ENCODE measurements around the gene ZFP64. TPM values are rescaled to one million over a fixed set of nuclear protein-coding genes. Genes with fewer than 3 reads are reported as not detected.
A peak's percentile ranks its signal among the peaks of the same experiment; 100 is the strongest.
"Not testable (repeated sequence)": the region's sequence is repeated elsewhere in the genome, so short reads cannot be mapped to it uniquely, and the experiment has no call there.

ZFP64 gene
- polyA plus RNA-seq, 3 donors = 19.2 to 25.2 (median 21.1) TPM

DNA sequence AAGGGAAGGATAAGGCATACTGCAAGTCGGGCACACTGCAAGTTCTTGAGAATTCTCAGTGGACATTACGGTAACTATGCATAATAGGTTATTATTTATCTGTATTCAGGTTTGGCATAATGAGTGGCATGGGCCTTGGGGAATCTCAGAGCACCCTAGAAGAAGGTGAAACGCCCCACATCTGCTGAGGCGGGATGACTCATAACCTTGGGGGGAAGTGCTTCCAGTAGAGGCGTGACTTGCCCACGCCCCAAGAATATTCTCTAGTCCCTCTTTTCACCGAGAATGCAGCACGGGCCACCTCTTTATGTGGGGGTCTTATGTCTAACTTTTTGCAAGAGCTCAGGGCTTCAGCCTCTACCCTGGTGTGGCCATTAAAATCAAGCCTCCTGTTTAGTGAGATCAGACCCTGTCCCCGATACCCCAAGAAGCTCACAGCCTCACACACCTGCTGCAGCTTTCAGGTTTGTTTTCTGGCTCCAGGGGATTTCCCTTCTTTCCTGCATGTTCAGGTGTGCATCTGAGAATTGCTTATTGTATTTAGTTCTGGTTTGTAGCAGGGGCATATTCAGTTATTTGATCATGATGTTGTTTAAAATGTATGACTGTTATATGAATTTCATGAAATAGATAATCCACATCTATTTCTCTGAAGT is 19.1 kb downstream of the ZFP64 start:
- no peak for DNase-seq (ENCODE audit: extremely low read depth in 1 of 11, low read depth in 9 of 11, low spot score in 4 of 11)

DNA sequence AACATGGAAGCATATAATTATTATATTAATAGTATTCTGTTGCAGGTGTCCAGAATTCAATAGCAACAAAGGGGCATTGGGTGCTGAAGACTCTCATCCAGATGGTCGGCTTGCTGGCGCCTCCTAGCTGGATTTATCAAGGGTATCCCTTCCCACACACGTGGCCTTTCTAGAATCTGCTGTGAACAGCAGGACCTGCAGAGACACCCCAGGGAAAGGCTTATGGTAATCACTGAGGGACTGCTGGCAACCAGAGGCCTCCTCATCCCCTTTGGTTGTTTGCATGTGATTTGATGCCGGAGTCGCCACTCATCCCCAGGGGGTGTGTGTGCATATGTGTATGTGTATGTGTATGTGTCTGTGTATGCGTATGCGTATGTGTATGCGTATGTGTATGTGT is 20.6 kb downstream of the ZFP64 start:
- no peak for DNase-seq (ENCODE audit: extremely low read depth in 1 of 11, low read depth in 9 of 11, low spot score in 4 of 11)

DNA sequence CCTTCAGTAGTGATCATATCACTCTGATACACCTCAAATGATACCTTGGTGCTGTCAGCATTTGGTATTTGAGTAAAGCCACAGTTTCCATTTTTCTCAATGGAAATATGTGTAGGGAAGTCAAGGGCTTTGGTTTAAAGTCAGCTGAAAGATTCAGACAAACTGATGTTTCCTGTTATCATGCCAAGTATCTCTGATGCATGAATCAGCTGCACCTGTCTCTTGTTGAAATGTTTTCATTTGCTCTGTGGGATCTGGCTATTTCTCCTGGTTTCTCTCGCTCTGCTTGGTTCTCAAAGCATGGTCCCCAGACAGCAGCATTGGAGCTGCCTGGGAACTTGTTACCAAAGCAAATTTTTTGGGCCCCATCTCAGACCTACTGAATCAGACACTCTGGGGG is 23.5 kb downstream of the ZFP64 start:
- no peak for DNase-seq (ENCODE audit: extremely low read depth in 1 of 11, low read depth in 9 of 11, low spot score in 4 of 11)

DNA sequence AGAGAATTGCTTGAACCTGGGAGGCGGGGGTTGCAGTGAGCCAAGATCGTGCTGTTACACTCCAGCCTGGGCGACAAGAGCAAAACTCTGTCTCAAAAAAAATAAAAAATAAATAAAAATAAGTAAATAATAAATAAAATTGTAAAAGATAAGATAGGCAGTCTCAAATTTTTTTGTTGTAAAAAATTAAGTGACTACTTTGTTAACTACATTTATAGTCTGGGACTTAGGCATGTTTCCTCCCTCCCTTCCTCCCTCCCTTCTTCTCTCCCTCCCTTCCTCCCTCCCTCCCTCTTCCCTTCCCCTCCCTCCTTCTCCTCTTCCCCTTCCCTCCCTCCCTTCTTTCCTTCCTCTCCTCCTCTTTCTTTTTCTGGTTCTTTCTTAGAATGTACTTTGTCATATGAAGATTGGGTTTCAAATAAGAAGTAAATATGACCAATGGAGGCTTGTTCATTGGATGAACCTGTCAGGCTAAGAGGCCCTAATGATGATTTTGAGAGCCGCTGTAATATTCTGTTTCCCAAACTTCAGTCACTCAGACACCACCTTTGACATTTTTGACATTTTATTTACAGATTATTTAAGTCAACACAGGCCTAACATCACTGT is 24.2 kb downstream of the ZFP64 start:
- no peak for DNase-seq (ENCODE audit: extremely low read depth in 1 of 11, low read depth in 9 of 11, low spot score in 4 of 11)

DNA sequence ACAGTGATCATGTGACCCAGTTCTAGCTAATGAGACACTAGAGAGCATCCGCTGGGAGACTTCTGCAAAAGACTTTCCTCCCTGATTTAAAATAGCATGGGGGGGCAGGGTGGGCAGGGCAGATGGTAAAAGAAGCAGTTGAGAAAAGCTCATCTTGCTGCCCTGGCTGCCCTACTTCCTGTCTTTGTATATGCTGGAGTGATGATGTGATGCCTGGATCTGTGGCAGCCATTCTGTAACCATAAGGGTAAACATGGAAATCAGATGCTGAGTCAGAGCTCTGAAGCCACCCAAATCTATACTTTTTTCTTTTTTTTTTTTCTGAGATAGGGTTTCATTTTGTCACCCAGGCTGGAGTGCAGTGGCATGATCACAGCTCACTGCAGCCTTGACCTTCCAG is 25.4 kb downstream of the ZFP64 start:
- no peak for DNase-seq (ENCODE audit: extremely low read depth in 1 of 11, low read depth in 9 of 11, low spot score in 4 of 11)

DNA sequence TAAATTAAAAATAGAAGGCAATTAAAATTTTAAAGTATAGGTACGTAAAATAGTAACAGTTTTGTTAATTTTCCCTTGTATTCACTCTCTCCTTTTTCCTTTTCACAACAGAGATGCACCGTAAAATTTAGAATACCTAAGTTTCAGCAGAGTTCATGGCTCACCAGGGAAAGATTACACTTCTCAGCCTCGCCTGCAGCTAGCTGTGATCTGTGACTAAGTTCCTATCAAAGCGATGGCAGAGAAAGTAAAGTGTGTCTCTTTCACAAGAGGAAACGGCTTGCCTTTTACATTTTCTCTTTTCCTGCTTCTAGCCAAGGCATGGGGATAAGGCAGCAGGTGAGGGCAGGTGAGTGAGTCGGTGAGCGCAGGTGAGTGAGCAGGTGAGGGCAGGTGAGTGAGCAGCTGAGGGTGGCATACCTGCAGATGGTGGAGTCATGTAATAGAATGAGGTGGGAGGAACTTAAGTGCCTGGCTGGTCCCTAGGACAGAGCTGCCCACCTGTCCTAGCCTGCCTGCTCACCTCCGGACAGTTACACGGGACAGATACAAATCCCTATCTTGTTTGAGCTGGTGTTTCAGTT is 30.9 kb downstream of the ZFP64 start:
- DNase-seq (ENCODE audit: extremely low read depth in 1 of 11, low read depth in 9 of 11, low spot score in 4 of 11) = no peak

DNA sequence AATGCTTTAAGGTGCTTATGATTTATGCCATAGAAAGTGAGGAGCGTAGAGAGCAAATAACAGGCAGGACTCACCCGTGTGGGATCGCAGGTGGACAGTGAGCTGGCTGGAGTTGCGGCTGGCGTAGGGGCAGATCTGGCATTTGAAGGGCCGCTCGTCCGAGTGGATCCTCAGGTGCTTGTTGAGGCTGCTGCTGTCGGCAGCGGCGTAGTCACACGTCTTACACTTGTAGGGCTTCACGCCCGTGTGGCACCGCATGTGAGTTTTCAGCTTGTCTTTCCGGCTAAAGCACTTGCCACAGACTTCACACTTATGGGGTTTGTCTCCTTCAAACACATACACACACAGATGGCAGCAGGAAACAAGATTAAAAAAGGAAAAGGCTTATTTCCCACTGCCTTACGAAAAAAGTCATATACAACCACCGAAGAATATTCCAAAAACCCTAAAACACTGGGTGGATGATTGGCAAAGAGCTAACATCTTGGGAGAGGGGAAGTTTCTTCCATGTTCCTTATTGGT is 31.5 kb downstream of the ZFP64 start:
- DNase-seq (ENCODE audit: extremely low read depth in 1 of 11, low read depth in 9 of 11, low spot score in 4 of 11) = no peak

DNA sequence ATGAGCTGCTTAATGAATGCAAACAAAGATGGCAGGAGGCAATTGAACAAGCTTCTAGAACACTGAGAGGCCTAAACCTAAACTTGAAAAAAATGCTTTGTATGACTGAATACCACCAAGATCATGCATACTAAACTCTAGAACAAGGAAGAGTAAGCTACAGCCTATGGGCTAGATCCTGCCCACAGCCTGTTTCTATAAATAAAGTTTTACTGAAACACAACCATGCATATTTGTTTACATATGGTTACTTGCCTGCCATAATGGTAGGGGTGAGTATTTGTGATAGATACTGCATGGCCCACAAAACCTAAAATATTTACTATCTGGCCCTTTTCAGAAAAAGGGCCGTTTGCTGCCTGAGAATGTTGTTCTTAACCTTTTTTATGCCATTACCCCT is 37.0 kb downstream of the ZFP64 start:
- no peak for DNase-seq (ENCODE audit: extremely low read depth in 1 of 11, low read depth in 9 of 11, low spot score in 4 of 11)

DNA sequence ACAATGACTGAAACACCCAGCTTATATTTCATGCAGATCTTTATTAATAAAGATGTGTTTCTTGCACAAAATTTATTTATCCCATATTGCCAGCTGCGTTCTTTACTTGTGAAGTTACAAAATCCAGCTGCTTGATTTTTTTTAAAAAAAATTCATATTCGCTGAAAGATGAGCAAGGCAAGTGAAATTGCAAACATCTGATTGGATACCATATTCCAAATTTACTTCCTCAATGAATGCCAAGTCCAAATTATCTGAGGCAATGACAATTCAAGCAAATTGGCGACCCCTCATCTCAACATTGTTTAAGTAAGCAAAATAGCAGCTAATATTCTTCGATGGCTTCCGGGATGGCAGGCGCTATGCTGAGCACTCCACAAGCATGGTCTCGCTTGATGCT is 37.7 kb downstream of the ZFP64 start:
- DNase-seq (ENCODE audit: extremely low read depth in 1 of 11, low read depth in 9 of 11, low spot score in 4 of 11) = no peak

DNA sequence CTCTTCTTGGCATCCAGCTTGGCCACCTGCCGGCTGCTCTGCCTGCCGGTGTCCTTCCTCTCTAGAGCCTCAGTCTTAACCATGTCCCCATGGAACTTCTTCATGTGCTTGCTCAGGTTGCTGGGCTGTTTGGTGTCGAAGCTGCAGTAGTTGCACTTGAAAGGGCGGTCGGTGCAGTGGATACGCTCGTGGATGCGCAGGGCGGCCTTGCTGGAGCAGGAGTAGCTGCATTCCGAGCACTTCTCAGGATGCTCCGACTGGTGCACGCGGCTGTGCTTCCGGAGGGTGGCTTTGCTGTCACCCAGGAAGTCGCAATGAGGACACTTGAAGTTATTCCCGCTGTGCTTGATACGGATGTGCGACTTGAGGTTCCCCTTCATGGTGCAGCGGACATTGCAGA is 38.7 kb downstream of the ZFP64 start:
- no peak for DNase-seq (ENCODE audit: extremely low read depth in 1 of 11, low read depth in 9 of 11, low spot score in 4 of 11)

DNA sequence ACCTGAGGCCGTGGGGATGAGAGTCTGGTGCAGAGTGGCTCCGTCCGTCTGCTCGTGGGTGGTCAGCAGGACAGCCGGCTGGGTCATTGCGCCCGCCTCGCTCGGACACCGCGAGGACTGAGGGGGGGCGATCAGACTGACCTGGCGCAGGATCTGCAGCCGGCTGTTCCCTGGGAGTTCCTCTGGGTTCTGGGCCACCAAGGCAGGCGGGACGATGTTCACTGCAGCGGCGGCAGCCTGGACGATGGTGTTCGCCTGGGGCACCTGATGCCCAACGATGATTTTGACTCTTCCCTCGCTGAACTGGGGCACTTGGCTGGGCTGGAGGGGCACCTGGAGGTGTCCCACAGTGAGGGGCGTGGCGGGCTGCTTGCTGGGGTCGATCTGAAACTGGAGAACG is 39.2 kb downstream of the ZFP64 start:
- no peak for DNase-seq (ENCODE audit: extremely low read depth in 1 of 11, low read depth in 9 of 11, low spot score in 4 of 11)

DNA sequence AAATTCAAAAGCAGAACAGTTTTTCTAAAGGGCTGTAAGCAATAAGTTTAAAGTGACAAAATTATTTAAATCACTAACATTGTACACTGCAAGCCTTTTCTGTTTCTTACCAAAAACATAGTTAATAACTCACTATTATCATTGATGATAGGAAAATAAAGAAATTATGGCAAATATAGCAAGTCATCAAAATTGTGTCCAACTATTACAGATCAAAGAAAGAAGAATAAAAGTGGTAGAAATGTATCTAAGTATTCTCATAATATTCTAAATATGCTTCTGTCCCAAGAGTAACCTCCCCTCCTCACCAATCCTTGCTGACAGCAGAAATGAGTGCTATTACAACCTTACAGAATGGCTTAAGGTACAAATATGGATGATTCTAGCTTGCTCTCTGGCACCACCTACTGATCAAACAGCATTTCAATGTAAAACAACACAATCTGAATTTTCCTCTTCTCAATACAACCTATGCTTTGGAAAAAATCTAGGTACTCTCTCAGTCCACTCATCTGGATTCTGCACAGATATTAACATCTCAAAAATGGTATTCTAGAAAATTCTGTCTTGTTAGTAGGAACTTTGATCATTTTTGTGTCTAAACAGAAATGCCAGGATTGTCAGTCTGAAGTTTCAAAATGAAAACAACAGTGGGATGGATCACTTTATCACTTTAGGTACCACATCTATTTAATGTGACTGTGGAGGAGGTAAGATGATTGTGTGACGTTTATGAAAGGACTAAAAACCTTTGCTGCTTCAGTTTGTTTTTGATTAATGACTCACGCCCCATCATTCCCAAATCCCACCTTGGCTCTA is 40.9 kb downstream of the ZFP64 start:
- peak; percentile 9 to 61 (median 26) for DNase-seq (ENCODE audit: extremely low read depth in 1 of 11, low read depth in 9 of 11, low spot score in 4 of 11)

DNA sequence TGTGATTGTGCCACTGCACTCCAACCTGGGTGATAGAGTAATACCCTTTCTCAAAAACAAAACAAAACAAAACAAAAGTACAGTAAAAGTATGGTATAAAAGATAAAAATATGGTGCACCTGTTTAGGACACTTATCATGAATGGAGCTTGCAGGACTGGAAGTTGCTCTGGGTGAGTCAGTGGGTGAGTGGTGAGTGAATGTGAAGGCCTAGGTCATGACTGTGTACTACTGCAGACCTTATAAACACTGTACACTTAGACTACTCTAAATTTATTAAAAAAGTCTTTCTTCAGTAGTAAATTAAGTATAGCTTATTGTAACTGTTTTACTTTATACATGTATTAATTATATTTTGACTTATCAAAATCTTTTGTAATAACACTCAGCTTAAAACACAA is 46.0 kb downstream of the ZFP64 start:
- no peak for DNase-seq (ENCODE audit: extremely low read depth in 1 of 11, low read depth in 9 of 11, low spot score in 4 of 11)

DNA sequence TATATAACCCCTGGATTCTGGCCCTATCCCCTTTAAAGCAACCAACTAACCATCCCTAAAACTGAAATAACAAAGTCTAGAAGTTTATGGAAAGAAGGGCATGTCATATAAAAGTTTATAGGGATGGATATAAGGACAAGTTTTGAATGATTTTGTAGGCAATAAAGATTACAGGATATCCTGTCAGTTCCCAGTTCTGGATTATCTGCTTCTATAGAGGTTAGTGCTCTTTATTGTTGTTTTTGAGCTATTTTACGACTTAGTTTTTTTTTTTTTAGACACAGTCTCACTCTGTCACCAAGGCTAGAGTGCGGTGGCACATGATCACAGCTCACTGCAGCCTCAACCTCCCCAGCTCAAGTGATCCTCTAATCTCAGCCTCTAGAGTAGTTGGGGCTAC is 48.3 kb downstream of the ZFP64 start:
- DNase-seq (ENCODE audit: extremely low read depth in 1 of 11, low read depth in 9 of 11, low spot score in 4 of 11) = no peak

DNA sequence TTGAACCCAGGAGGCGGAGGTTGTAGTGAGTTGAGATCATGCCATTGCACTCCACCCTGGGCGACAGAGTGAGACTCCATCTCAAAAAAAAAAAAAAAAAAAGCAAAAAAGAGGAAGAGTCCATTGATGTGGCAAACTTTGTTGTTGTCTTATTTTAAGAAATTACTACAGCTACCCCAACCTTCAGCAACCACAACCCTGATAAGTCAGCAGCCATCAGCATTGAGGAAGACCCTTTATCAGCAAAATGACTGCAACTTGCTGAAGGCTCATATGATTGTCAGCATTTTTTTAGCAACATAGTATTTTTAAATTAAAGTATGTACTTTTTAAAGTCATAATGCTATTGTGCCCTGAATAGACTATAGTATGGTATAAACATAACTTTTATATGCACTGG is 48.8 kb downstream of the ZFP64 start:
- no peak for DNase-seq (ENCODE audit: extremely low read depth in 1 of 11, low read depth in 9 of 11, low spot score in 4 of 11)

DNA sequence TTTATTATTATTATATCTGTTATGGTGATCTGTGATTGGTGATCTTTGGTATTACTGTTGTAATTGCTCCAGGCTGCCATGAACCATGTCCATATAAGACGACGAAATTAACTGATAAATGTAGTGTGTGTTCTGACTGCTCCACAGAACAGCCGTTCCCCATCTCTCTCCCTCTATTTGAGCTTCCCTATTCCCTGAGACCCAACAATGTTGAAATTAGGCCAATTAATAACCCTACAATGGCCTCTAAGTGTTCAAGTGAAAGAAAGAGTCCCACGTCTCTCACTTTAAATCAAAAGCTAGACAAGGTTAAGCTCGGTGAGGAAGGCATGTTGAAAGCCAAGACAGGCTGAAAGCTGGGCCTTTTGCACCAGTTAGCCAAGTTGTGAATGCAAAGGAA is 51.6 kb downstream of the ZFP64 start:
- DNase-seq (ENCODE audit: extremely low read depth in 1 of 11, low read depth in 9 of 11, low spot score in 4 of 11) = no peak

DNA sequence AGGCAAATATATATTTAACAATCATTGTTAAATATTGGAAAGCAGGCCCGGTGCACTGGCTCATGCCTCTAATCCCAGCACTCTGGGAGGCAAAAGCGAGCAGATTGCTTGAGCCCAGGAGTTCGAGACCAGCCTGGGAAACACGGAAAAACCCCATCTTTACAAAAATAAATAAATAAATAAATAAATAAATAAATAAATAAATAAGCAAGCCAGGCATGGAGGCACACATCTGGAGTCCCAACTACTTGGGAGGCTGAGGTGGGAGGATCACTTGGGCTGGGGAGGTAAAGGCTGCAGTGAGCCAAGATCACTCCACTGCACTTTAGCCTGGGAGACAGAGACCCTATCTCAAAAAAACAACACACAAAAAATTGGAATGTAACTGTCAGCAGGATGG is 53.7 kb downstream of the ZFP64 start:
- no peak for DNase-seq (ENCODE audit: extremely low read depth in 1 of 11, low read depth in 9 of 11, low spot score in 4 of 11)

DNA sequence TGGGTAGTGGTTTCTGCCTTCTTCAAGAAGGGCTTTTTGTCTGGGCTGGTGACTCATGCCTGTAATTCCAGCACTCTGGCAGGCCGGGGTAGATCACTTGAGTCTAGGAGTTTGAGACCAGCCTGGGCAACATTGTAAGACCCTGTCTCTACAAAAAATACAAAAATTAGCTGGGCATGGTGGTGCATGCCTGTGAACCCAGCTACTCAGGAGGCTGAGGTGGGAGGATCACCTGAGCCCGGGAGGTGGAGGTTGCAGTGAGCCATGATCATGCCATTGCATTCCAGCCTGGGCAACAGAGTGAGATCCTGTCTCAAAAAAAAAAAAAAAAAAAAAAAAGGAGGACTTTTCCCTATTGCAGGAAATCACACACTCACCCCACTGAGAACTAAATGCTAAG is 57.9 kb downstream of the ZFP64 start:
- not testable (repeated sequence) for DNase-seq (ENCODE audit: extremely low read depth in 1 of 11, low read depth in 9 of 11, low spot score in 4 of 11)

DNA sequence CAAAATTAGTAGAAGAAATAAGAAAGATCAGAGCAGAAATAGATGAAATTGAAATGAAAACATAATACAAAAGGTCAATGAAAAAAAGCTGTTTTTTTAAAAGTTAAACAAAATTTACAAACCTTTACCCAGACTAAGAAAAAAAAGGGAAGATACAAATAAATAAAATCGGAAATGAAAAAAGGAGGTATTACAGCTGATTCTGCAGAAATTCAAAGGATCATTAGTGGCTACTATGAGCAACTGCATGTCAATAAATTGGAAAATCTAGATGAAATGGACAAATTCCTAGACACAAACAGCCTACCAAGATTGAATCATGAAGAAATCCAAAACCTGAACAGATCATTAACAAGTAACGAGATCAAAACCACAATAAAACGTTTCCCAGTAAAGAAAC is 59.2 kb downstream of the ZFP64 start:
- no peak for DNase-seq (ENCODE audit: extremely low read depth in 1 of 11, low read depth in 9 of 11, low spot score in 4 of 11)

DNA sequence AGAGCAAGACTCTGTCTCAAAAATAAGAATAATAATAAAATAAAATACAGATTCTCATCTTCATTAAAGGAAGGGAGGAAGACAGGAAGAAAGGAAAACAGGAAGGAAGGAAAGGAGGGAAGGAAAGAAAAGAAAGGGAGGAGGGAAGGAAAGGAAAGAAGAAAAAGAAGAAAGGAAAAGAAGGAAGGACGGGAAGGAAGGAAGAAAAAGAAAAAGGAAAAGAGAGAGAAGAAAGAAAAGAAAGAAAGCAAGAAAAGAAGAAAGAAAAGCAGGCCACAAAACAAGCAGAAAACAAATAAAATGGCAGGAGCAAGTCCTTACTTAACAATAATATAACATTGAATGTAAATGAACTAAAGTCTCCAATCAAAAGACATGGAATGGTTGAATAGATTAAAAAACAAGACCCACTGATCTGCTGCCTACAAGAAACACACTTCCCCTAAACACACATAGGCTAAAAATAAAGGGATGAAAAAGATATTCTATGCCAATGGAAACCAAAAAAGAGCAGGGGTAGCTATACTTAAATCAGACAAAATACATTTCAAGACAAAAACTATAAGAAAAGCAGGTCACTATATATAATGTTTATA is 60.4 kb downstream of the ZFP64 start:
- no peak for DNase-seq (ENCODE audit: extremely low read depth in 1 of 11, low read depth in 9 of 11, low spot score in 4 of 11)

All from renal cortex interstitium (tissue), 11 donors.